ENCODE results near the gene GRN. TPM values are rescaled to one million over a fixed set of nuclear protein-coding genes. Genes with fewer than 3 reads are reported as not detected.

Gene GRN
- total and polyA plus RNA-seq, 2 donors (not counting 3 experiments of a cell fraction or from before 2014, with no cell fraction given) = 343 to 1,034 TPM

DNA sequence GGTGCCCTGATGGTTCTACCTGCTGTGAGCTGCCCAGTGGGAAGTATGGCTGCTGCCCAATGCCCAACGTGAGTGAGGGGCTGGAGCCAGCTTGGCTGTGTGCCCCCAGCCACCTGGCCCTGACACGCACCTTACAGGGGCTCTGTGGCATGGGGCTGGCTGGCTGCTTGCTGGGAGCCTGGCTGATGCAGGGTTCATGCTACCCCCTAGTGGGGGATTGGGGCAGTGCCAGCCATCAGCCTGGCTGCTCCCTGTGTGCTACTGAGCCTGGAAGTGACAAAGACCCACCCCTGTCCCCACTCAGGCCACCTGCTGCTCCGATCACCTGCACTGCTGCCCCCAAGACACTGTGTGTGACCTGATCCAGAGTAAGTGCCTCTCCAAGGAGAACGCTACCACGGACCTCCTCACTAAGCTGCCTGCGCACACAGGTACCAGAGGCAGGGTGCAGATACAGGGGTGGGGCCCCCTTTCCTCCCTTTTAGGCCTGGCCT, 5.7 kb downstream of the GRN start:
- Histone ChIP-seq H3K27me3 (ENCODE audit: control insufficient read depth in 2 of 2, insufficient read depth in 2 of 2, low read length in 2 of 2) (no peaks in the 10 kb centered on the region), H2AFZ (ENCODE audit: low read depth, low read length) (no peak overlapping the region), H3K9me3 (replicated peaks; ENCODE audit: control insufficient read depth, insufficient read depth, low read length) (no peaks in the 10 kb centered on the region), H3K4me2 (ENCODE audit: insufficient read depth, low read length) (no peak overlapping the region), H3K9ac (replicated peaks; ENCODE audit: extremely low read depth, insufficient read depth, low read length) (no peak overlapping the region), H3K27ac (ENCODE audit: insufficient read depth, low read depth, low read length) (no peak overlapping the region), H3K36me3 (ENCODE audit: control insufficient read depth in 2 of 2, extremely low read depth in 1 of 2, insufficient read depth in 2 of 2, low read length in 2 of 2) (peaks cover 6 to 41% of the 10 kb centered on the region in 2 experiments), H3K4me1 (ENCODE audit: control insufficient read depth, extremely low read depth, insufficient read depth, low read length) (no peaks in the 10 kb centered on the region), H4K20me1 (replicated peaks; ENCODE audit: control insufficient read depth, extremely low read depth, insufficient read depth, low read length) (no peaks in the 10 kb centered on the region), H3K79me2 (ENCODE audit: control insufficient read depth, insufficient read depth, low read length) (peaks cover 2% of the 10 kb centered on the region), H3K9me1 (replicated peaks; ENCODE audit: control insufficient read depth, extremely low read depth, insufficient read depth, low read length) (no peaks in the 10 kb centered on the region), H3K4me3 (replicated peaks in 1 of 3; ENCODE audit: insufficient read depth in 1 of 3, low read depth in 1 of 3, low read length in 3 of 3) (no peak overlapping the region)
- dilution Hi-C loops (cut with MboI; ENCODE audit: extremely low pct_ligation_motif_present, low sequenced_read_pairs) = no loop called here
- no TSS peak for BruUV-seq (replicated peaks)
- CTCF ChIA-PET = interaction anchor here (0.6 to 3.5 kb wide), 13 partner anchors 13 to 173 kb away, joined by 3 to 39 read pairs (median 5); partner anchors contain the start of gene FAM171A2
- intact Hi-C loops (cut with micrococcal nuclease) = loop anchor here (1.0 kb wide), 1 partner anchor 140 kb away; no protein-coding TSS in a partner anchor
- FAIRE-seq (peak; percentile 87), DNase-seq (ENCODE audit: low read depth, low spot score) (peak; percentile 64)
- POLR2A ChIA-PET = no interaction called here
- no peak for TF ChIP-seq GATA2 (IDR thresholded peaks at IDR 0.05; ENCODE audit: insufficient read depth, insufficient read length, low read depth, low read length)
- TF ChIP-seq, protein P1, sequence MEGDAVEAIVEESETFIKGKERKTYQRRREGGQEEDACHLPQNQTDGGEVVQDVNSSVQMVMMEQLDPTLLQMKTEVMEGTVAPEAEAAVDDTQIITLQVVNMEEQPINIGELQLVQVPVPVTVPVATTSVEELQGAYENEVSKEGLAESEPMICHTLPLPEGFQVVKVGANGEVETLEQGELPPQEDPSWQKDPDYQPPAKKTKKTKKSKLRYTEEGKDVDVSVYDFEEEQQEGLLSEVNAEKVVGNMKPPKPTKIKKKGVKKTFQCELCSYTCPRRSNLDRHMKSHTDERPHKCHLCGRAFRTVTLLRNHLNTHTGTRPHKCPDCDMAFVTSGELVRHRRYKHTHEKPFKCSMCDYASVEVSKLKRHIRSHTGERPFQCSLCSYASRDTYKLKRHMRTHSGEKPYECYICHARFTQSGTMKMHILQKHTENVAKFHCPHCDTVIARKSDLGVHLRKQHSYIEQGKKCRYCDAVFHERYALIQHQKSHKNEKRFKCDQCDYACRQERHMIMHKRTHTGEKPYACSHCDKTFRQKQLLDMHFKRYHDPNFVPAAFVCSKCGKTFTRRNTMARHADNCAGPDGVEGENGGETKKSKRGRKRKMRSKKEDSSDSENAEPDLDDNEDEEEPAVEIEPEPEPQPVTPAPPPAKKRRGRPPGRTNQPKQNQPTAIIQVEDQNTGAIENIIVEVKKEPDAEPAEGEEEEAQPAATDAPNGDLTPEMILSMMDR (IDR thresholded peaks at IDR 0.05; ENCODE audit: extremely low read depth in 1 of 2, insufficient read depth in 1 of 2, low read depth in 1 of 2, low read length in 2 of 2) = peak; percentile 64 to 95

DNA sequence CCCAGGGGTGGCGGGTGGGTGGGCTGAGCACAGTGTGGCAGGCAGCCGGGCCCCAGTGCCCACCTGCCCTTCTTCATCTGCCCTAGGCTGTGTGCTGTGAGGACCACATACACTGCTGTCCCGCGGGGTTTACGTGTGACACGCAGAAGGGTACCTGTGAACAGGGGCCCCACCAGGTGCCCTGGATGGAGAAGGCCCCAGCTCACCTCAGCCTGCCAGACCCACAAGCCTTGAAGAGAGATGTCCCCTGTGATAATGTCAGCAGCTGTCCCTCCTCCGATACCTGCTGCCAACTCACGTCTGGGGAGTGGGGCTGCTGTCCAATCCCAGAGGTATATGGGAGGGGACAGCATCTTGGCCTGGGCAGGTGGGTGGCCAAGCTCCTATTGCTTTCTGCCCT, 6.4 kb downstream of the GRN start:
- dilution Hi-C loops (cut with MboI; ENCODE audit: extremely low pct_ligation_motif_present, low sequenced_read_pairs) (no loop called here), intact Hi-C loops (cut with micrococcal nuclease) (no loop called here)
- no peak overlapping the region for H3K9ac ChIP-seq (replicated peaks; ENCODE audit: extremely low read depth, insufficient read depth, low read length)
- H3K9me3 ChIP-seq (replicated peaks; ENCODE audit: control insufficient read depth, insufficient read depth, low read length) = no peaks in the 10 kb centered on the region
- H3K4me3 ChIP-seq (replicated peaks in 1 of 3; ENCODE audit: insufficient read depth in 1 of 3, low read depth in 1 of 3, low read length in 3 of 3) = no peak overlapping the region
- ChIA-PET CTCF (interaction anchor here (0.6 to 3.5 kb wide), 7 partner anchors 12 to 172 kb away, joined by 3 to 39 read pairs (median 8); partner anchors contain the start of gene FAM171A2), POLR2A (no interaction called here)
- H3K4me1 ChIP-seq (ENCODE audit: control insufficient read depth, extremely low read depth, insufficient read depth, low read length) = no peaks in the 10 kb centered on the region
- BruUV-seq (replicated peaks) = no TSS peak
- H3K36me3 ChIP-seq (ENCODE audit: control insufficient read depth in 2 of 2, extremely low read depth in 1 of 2, insufficient read depth in 2 of 2, low read length in 2 of 2) = peaks cover 6 to 41% of the 10 kb centered on the region in 2 experiments
- DNase-seq (ENCODE audit: low read depth, low spot score) = no peak
- no peaks in the 10 kb centered on the region for H3K79me2 ChIP-seq (ENCODE audit: control insufficient read depth, insufficient read depth, low read length)
- no peak for FAIRE-seq
- no peaks in the 10 kb centered on the region for H3K27me3 ChIP-seq (ENCODE audit: control insufficient read depth in 2 of 2, insufficient read depth in 2 of 2, low read length in 2 of 2)
- H3K9me1 ChIP-seq (replicated peaks; ENCODE audit: control insufficient read depth, extremely low read depth, insufficient read depth, low read length) = no peaks in the 10 kb centered on the region
- no peaks in the 10 kb centered on the region for H4K20me1 ChIP-seq (replicated peaks; ENCODE audit: control insufficient read depth, extremely low read depth, insufficient read depth, low read length)
- H3K4me2 ChIP-seq (ENCODE audit: insufficient read depth, low read length) = no peak overlapping the region
- no peak overlapping the region for H2AFZ ChIP-seq (ENCODE audit: low read depth, low read length)
- H3K27ac ChIP-seq (ENCODE audit: insufficient read depth, low read depth, low read length) = no peak overlapping the region
- no peak for TF ChIP-seq GATA2 (IDR thresholded peaks at IDR 0.05; ENCODE audit: insufficient read depth, insufficient read length, low read depth, low read length)

Data from endothelial cell of umbilical vein (primary cell).